Fibroblast of lung (primary cell): ENCODE results near the gene CENPV. TPM values are rescaled to one million over a fixed set of nuclear protein-coding genes. Genes with fewer than 3 reads are reported as not detected.

Source experiments
- DNase-seq, 2 donors: peaks; one replicate each; pipeline versions ENCODE4 v3.0.0 to v3.0.0-alpha.2; 2010; ENCODE audit warnings: low read depth in 2 of 2
- H2AFZ ChIP-seq: 2 replicates; pipeline ENCODE4 v1.5.1; 2012; ENCODE audit warnings: low read length, control low read depth, inconsistent platforms
- H3K27ac ChIP-seq: 2 replicates; pipeline ENCODE4 v1.5.1; 2011; ENCODE audit warnings: low read length, control low read depth; ENCODE audit not compliant: insufficient read depth
- H3K27me3 ChIP-seq: 2 replicates; pipeline ENCODE4 v1.5.1; 2011; ENCODE audit warnings: mild to moderate bottlenecking, low read length; ENCODE audit not compliant: control insufficient read depth, insufficient read depth
- H3K36me3 ChIP-seq: 2 replicates; pipeline ENCODE4 v1.5.1; 2011; ENCODE audit warnings: low read length; ENCODE audit not compliant: control insufficient read depth, insufficient read depth
- H3K4me1 ChIP-seq: 2 replicates; pipeline ENCODE4 v1.5.1; 2011; ENCODE audit warnings: low read length; ENCODE audit not compliant: control insufficient read depth, insufficient read depth; ENCODE audit errors: extremely low read depth
- H3K4me2 ChIP-seq: 2 replicates; pipeline ENCODE4 v1.5.1; 2011; ENCODE audit warnings: low read length, control low read depth; ENCODE audit not compliant: insufficient read depth; ENCODE audit errors: extremely low read depth
- H3K4me3 ChIP-seq, 4 experiments: fragments of 200-600 bp in 1 of 4; sonication (generic) in 1 of 4; replicated peaks in 1 of 4; 2 replicates each; pipeline ENCODE4 v1.5.1; 2011 to 2016; ENCODE audit warnings: low read length in 4 of 4, low read depth in 3 of 4, mild to moderate bottlenecking in 3 of 4, control low read depth in 2 of 4, inconsistent platforms in 1 of 4, mixed read lengths in 1 of 4; ENCODE audit not compliant: insufficient read depth in 1 of 4; ENCODE audit errors: control extremely low read depth in 1 of 4
- H3K79me2 ChIP-seq: 2 replicates; pipeline ENCODE4 v1.5.1; 2012; ENCODE audit warnings: mild to moderate bottlenecking, low read length, inconsistent platforms; ENCODE audit not compliant: control insufficient read depth, insufficient read depth
- H3K9ac ChIP-seq: 2 replicates; pipeline ENCODE4 v1.5.1; 2011; ENCODE audit warnings: mild to moderate bottlenecking, low read length, control low read depth; ENCODE audit not compliant: insufficient read depth
- H3K9me3 ChIP-seq: 2 replicates; pipeline ENCODE4 v1.5.1; 2012; ENCODE audit warnings: low read depth, low read length; ENCODE audit not compliant: control insufficient read depth, insufficient read depth
- H4K20me1 ChIP-seq: 2 replicates; pipeline ENCODE4 v1.5.1; 2011; ENCODE audit warnings: low read length; ENCODE audit not compliant: control insufficient read depth, insufficient read depth; ENCODE audit errors: extremely low read depth
- CTCF ChIP-seq, 2 donors: IDR thresholded peaks in 1 of 2; conservative IDR thresholded peaks in 1 of 2; 1 replicate in 1 of 2; 2 replicates in 1 of 2; pipeline ENCODE4 v1.5.1; 2011 to 2012; ENCODE audit warnings: low read length in 2 of 2, control low read depth in 1 of 2, inconsistent platforms in 1 of 2, low read depth in 1 of 2, mild to moderate bottlenecking in 1 of 2
- EZH2 ChIP-seq: IDR thresholded peaks from 2 replicates; pipeline ENCODE4 v1.5.1; 2012; ENCODE audit warnings: low read length, control low read depth, mild to moderate bottlenecking; ENCODE audit errors: missing control alignments
- polyA plus RNA-seq, 2 donors: library from polyadenylated mRNA; depleted of rRNA in 1 of 2; stranded (reverse) in 1 of 2; unstranded in 1 of 2; fragments of >200 nt; gene quantifications; 2 replicates each; pipeline ENCODE4 v1.2.1, GENCODE V29; 2011 to 2012; ENCODE audit warnings: missing spikeins in 1 of 2
- total RNA-seq: library from RNA; depleted of rRNA; stranded (reverse); fragments of >200 nt; gene quantifications from 2 replicates; pipeline ENCODE4 v1.2.1, GENCODE V29; 2014

The CENPV gene
- total and polyA plus RNA-seq, 2 donors (not counting 1 experiment from before 2014, with no cell fraction given): 9.2 to 25.1 TPM

GRCh38 chr17:16328997-16329396, 24.3 kb downstream of the CENPV start:
- H3K79me2 ChIP-seq: no peaks in the 10 kb centered on the region
- H4K20me1 ChIP-seq: no peaks in the 10 kb centered on the region
- H3K9ac ChIP-seq: no peak overlapping the region
- no peak overlapping the region for H2AFZ ChIP-seq
- no peaks in the 10 kb centered on the region for H3K36me3 ChIP-seq
- H3K4me2 ChIP-seq: no peak overlapping the region
- H3K9me3 ChIP-seq: no peaks in the 10 kb centered on the region
- peaks cover 5% of the 10 kb centered on the region for H3K4me1 ChIP-seq
- no peak overlapping the region for H3K27ac ChIP-seq
- no peak overlapping the region for H3K4me3 ChIP-seq
- no peaks in the 10 kb centered on the region for H3K27me3 ChIP-seq
- TF ChIP-seq EZH2 (no peak), CTCF (conservative IDR thresholded peaks at IDR 0.05 in 1 of 2, IDR thresholded peaks at IDR 0.05 in 1 of 2; ENCODE audit: low read depth in 1 of 2, low read length in 2 of 2) (peak in 1 of 2 donors; percentile 21)
- DNase-seq: no peak

GRCh38 chr17:16327018-16327417, 26.3 kb downstream of the CENPV start:
- no peaks in the 10 kb centered on the region for H3K9me3 ChIP-seq
- H3K27me3 ChIP-seq: no peaks in the 10 kb centered on the region
- no peak for DNase-seq
- H3K4me1 ChIP-seq: peaks cover 5% of the 10 kb centered on the region
- H4K20me1 ChIP-seq: no peaks in the 10 kb centered on the region
- H3K4me3 ChIP-seq: no peak overlapping the region
- TF ChIP-seq EZH2: no peak
- no peak for TF ChIP-seq CTCF (conservative IDR thresholded peaks at IDR 0.05 in 1 of 2, IDR thresholded peaks at IDR 0.05 in 1 of 2; ENCODE audit: low read depth in 1 of 2, low read length in 2 of 2)
- no peaks in the 10 kb centered on the region for H3K36me3 ChIP-seq
- H3K27ac ChIP-seq: no peak overlapping the region
- H2AFZ ChIP-seq: no peak overlapping the region
- H3K9ac ChIP-seq: no peak overlapping the region
- no peak overlapping the region for H3K4me2 ChIP-seq
- H3K79me2 ChIP-seq: no peaks in the 10 kb centered on the region

- Histone ChIP-seq H2AFZ (no peak overlapping the region), H3K27ac (no peak overlapping the region), H3K9me3 (no peaks in the 10 kb centered on the region), H3K4me1 (peaks cover 5% of the 10 kb centered on the region), H3K4me2 (no peak overlapping the region), H3K36me3 (no peaks in the 10 kb centered on the region), H3K4me3 (no peak overlapping the region), H3K9ac (no peak overlapping the region), H4K20me1 (no peaks in the 10 kb centered on the region), H3K79me2 (no peaks in the 10 kb centered on the region), H3K27me3 (no peaks in the 10 kb centered on the region)
- TF ChIP-seq CTCF (conservative IDR thresholded peaks at IDR 0.05 in 1 of 2, IDR thresholded peaks at IDR 0.05 in 1 of 2; ENCODE audit: low read depth in 1 of 2, low read length in 2 of 2): no peak
- TF ChIP-seq EZH2: no peak
- no peak for DNase-seq
These were observed 27.3 kb downstream of the CENPV start for GRCh38 chr17:16325964-16326363.
